ENCODE results near the gene ZKSCAN4. TPM values are rescaled to one million over a fixed set of nuclear protein-coding genes. Genes with fewer than 3 reads are reported as not detected.
A peak's percentile ranks its signal among the peaks of the same experiment; 100 is the strongest.

ZKSCAN4 gene
- total RNA-seq: 3.8 and 4.4 TPM in 2 replicates

- Histone ChIP-seq H3K4me3 (ENCODE audit: low read depth, low read length) (peak within 1 kb of the TSS; percentile 96), H3K27me3 (ENCODE audit: control insufficient read depth, insufficient read depth, low read length) (no peaks in the 10 kb centered on the region), H3K36me3 (ENCODE audit: control insufficient read depth, insufficient read depth, low read length) (peaks cover 1% of the 10 kb centered on the region)
- TF ChIP-seq CTCF (IDR thresholded peaks at IDR 0.05; ENCODE audit: insufficient read depth, low read length, poor library complexity, severe bottlenecking): no peak
- peak; percentile 71 for DNase-seq (ENCODE audit: low read depth)
Measured at GRCh38 chr6:28252009-28252975, at the start of gene ZKSCAN4. Gene ZKSCAN4, minus strand, starts transcription at chr6:28252269. Its CDS starts 289 bp downstream, at chr6:28251980.

- no peaks in the 10 kb centered on the region for H3K27me3 ChIP-seq (ENCODE audit: control insufficient read depth, insufficient read depth, low read length)
- no peak for TF ChIP-seq CTCF (IDR thresholded peaks at IDR 0.05; ENCODE audit: insufficient read depth, low read length, poor library complexity, severe bottlenecking)
- DNase-seq (ENCODE audit: low read depth): no peak
- no peaks in the 10 kb centered on the region for H3K36me3 ChIP-seq (ENCODE audit: control insufficient read depth, insufficient read depth, low read length)
- no peak overlapping the region for H3K4me3 ChIP-seq (ENCODE audit: low read depth, low read length)
Measured at GRCh38 chr6:28296520-28297060, 44.5 kb upstream of the ZKSCAN4 start.

- TF ChIP-seq CTCF (IDR thresholded peaks at IDR 0.05; ENCODE audit: insufficient read depth, low read length, poor library complexity, severe bottlenecking): no peak
- Histone ChIP-seq H3K4me3 (ENCODE audit: low read depth, low read length) (no peak overlapping the region), H3K36me3 (ENCODE audit: control insufficient read depth, insufficient read depth, low read length) (no peaks in the 10 kb centered on the region), H3K27me3 (ENCODE audit: control insufficient read depth, insufficient read depth, low read length) (no peaks in the 10 kb centered on the region)
- DNase-seq (ENCODE audit: low read depth): no peak
Measured at GRCh38 chr6:28295326-28295725, 43.3 kb upstream of the ZKSCAN4 start.

- no peak for TF ChIP-seq CTCF (IDR thresholded peaks at IDR 0.05; ENCODE audit: insufficient read depth, low read length, poor library complexity, severe bottlenecking)
- Histone ChIP-seq H3K36me3 (ENCODE audit: control insufficient read depth, insufficient read depth, low read length) (no peaks in the 10 kb centered on the region), H3K4me3 (ENCODE audit: low read depth, low read length) (no peak overlapping the region), H3K27me3 (ENCODE audit: control insufficient read depth, insufficient read depth, low read length) (no peaks in the 10 kb centered on the region)
- no peak for DNase-seq (ENCODE audit: low read depth)
Measured at GRCh38 chr6:28291573-28291972, 39.5 kb upstream of the ZKSCAN4 start.

GRCh38 chr6:28282926-28283325, 30.9 kb upstream of the ZKSCAN4 start:
- no peak for DNase-seq (ENCODE audit: low read depth)
- H3K4me3 ChIP-seq (ENCODE audit: low read depth, low read length): no peak overlapping the region

More at GRCh38 chr6:28282926-28283325, 30.9 kb upstream of the ZKSCAN4 start:
- Histone ChIP-seq H3K36me3 (ENCODE audit: control insufficient read depth, insufficient read depth, low read length) (no peaks in the 10 kb centered on the region), H3K27me3 (ENCODE audit: control insufficient read depth, insufficient read depth, low read length) (no peaks in the 10 kb centered on the region)
- TF ChIP-seq CTCF (IDR thresholded peaks at IDR 0.05; ENCODE audit: insufficient read depth, low read length, poor library complexity, severe bottlenecking): no peak
